GM08714 (cell line): Measurements from ENCODE around the gene SCAPER.
"Not testable (repeated sequence)": the region's sequence is repeated elsewhere in the genome, so short reads cannot be mapped to it uniquely, and the experiment has no call there.

Experiments used
- H3K4me3 ChIP-seq: fragments of 200-500 bp; sonication (Bioruptor generic); 2 replicates; pipeline ENCODE4 v1.5.1; 2014; ENCODE audit warnings: mild to moderate bottlenecking, low read length, inconsistent platforms
- ZNF274 ChIP-seq: IDR thresholded peaks from 2 replicates; pipeline ENCODE4 v1.6.1; 2012; ENCODE audit warnings: mild to moderate bottlenecking, low read depth, low read length

The SCAPER gene

DNA sequence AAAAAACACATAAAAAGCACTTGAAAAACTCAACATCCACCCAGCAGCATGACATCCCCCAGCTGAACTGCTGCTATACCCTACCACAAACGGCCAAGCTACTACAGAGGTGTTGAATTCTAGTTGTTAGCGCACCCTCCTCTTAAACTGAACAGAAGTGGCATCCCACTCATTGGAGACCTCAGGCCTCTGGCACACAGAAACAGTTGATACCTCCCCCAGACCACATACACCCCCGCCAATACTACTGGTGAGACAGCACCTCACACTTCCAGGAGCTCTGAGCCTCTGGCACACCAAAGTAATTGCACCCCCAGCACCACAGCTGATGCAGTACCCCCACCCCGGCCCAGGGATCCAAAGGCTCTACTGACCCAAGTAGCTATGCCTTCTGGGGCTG is 190.2 kb downstream of the SCAPER start:
- no peak for TF ChIP-seq ZNF274
- H3K4me3 ChIP-seq: no peak overlapping the region

- no peak for TF ChIP-seq ZNF274
- H3K4me3 ChIP-seq: no peak overlapping the region
Observed at GRCh38 chr15:76711351-76711827, 193.8 kb downstream of the SCAPER start.

GRCh38 chr15:76704032-76704431 is 201.1 kb downstream of the SCAPER start:
- H3K4me3 ChIP-seq: not testable (repeated sequence)

DNA sequence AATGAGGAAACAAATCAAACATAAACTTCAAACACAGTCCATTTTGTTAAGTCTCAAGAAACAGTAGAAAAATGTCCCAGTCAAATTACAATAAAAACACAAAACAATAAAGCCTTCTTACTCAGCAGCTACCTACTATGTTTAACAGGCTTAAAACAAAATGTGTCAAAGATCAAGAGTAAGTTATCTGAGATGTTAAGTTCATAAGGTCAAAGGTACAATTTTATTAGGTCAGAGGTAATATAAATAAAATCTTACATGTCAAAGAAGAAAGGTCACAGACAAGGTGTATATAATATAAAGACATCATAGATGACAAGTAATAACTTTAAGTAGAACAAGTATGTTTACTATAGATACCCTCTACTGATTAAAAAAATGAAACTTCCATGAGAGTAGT is 208.3 kb downstream of the SCAPER start:
- TF ChIP-seq ZNF274: no peak
- no peak overlapping the region for H3K4me3 ChIP-seq

GRCh38 chr15:76692546-76692945 is 212.6 kb downstream of the SCAPER start:
- not testable (repeated sequence) for H3K4me3 ChIP-seq

DNA sequence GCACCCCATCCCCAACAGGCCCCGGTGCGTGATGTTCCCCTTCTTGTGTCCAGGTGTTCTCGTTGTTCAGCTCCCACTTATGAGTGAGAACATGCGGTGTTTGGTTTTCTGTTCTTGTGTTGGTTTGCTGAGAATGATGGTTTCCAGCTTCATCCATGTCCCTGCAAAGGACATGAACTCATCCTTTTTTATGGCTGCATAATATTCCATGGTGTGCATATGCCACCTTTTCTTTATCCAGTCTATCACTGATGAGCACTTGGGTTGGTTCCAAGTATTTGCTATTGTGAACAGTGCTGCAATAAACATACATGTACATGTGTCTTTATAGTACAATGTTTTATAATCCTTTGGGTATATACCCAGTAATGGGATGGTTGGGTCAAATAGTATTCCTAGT is 217.5 kb downstream of the SCAPER start:
- H3K4me3 ChIP-seq: not testable (repeated sequence)

- no peak overlapping the region for H3K4me3 ChIP-seq
- TF ChIP-seq ZNF274: no peak
Observed at GRCh38 chr15:76684002-76684401, 221.1 kb downstream of the SCAPER start.

GRCh38 chr15:76682833-76683232 is 222.3 kb downstream of the SCAPER start:
- H3K4me3 ChIP-seq: no peak overlapping the region
- TF ChIP-seq ZNF274: no peak

- no peak for TF ChIP-seq ZNF274
- no peak overlapping the region for H3K4me3 ChIP-seq
Observed at GRCh38 chr15:76682259-76682658, 222.9 kb downstream of the SCAPER start.

DNA sequence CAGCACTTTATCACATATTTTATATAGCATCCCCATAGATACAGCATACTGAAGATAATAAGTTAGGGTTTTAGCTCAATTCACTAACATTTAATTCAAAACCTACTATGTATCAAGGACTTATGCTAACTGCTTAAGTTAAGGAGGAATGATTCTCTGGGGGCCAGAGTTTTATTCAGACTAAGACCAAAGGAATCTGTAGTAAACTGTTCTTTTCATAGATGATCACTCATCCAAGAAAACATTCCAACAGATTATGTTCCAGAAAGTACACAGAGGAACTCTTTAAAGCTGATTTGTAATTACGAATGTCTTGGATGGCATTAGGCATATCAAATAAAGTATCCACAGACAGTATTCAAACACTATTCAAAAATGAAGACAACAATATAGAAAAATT is 226.4 kb downstream of the SCAPER start:
- no peak for TF ChIP-seq ZNF274
- H3K4me3 ChIP-seq: no peak overlapping the region

- TF ChIP-seq ZNF274: no peak
- H3K4me3 ChIP-seq: no peak overlapping the region
Observed at GRCh38 chr15:76674883-76675282, 230.3 kb downstream of the SCAPER start.

- no peak for TF ChIP-seq ZNF274
- no peak overlapping the region for H3K4me3 ChIP-seq
Observed at GRCh38 chr15:76669521-76670207, 235.5 kb downstream of the SCAPER start.

DNA sequence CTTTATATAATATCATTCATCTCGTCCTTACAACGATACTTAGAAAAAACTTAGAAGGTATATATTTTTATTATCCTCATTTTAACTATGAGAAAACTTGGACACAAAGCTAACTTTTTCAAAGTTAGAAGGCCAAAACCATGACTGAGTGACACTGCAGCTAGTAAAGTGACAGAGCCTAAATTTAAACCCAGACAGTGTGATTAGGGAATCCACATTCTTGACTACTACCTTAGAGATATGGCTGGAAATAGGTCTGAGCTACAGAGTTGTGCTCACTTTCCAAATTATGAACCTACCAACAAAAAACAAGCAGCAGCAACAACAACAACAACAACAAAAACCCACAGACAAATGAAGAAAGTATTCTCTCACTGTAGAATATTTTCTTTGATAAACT is 236.2 kb downstream of the SCAPER start:
- H3K4me3 ChIP-seq: no peak overlapping the region
- no peak for TF ChIP-seq ZNF274

- no peak overlapping the region for H3K4me3 ChIP-seq
- no peak for TF ChIP-seq ZNF274
Observed at GRCh38 chr15:76667943-76668715, 237.0 kb downstream of the SCAPER start.

DNA sequence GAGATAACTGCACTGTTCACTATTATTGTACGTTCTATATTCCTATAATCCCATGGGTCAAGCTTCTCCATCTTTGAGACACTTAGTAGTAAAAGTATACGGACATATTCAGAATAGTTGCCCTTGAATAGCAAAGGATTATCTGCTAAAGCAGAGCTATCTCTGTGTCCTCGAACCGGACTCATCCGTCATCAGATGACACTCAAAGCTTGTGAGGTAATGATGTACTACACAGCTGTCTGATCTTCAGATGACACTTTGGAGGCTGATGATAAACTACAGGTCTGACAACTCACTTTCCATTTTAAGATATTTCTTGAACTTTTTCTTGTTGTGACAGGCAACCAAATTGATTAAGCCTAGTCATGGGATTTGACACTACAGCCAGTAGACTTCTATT is 240.2 kb downstream of the SCAPER start:
- H3K4me3 ChIP-seq: no peak overlapping the region
- no peak for TF ChIP-seq ZNF274
